HepG2 (cell line): ENCODE data around the gene GRAMD2A. TPM values are rescaled to one million over a fixed set of nuclear protein-coding genes. Genes with fewer than 3 reads are reported as not detected.

ENCODE experiments used
- ATF4 ChIP-seq, 2 experiments: fragments of 450-650 bp in 1 of 2; sonication (generic) in 1 of 2; formaldehyde crosslinking; IDR thresholded peaks; 2 replicates each; pipeline versions ENCODE4 v1.5.0 to v1.8.0; 2020 to 2022; ENCODE audit warnings: mild to moderate bottlenecking in 1 of 2, missing genetic modification reagents in 1 of 2
- CENPX ChIP-seq: sonication (generic); formaldehyde crosslinking; IDR thresholded peaks from 2 replicates; pipeline ENCODE4 v1.9.0; 2021; ENCODE audit warnings: mild to moderate bottlenecking, missing genetic modification reagents, moderate library complexity
- ESRRA ChIP-seq: sonication (generic); formaldehyde crosslinking; IDR thresholded peaks from 2 replicates; pipeline ENCODE4 v1.5.1; 2020; ENCODE audit warnings: mild to moderate bottlenecking, low read depth, missing genetic modification reagents
- ETV6 ChIP-seq: sonication (generic); formaldehyde crosslinking; conservative IDR thresholded peaks from 2 replicates; pipeline ENCODE4 v1.4.0; 2020; ENCODE audit warnings: missing genetic modification reagents
- GATAD2A ChIP-seq: IDR thresholded peaks from 2 replicates; pipeline ENCODE4 v1.6.1; 2016
- HDAC6 ChIP-seq: fragments of 200-600 bp; sonication (generic); IDR thresholded peaks from 2 replicates; pipeline ENCODE4 v1.7.0; 2017; ENCODE audit warnings: mild to moderate bottlenecking, antibody characterized with exemption, low read length, low read depth
- HMG20B ChIP-seq: conservative IDR thresholded peaks from 2 replicates; pipeline ENCODE4 v1.6.1; 2016; ENCODE audit warnings: missing genetic modification reagents, missing compliant biosample characterization
- HOMEZ ChIP-seq: IDR thresholded peaks from 2 replicates; pipeline ENCODE4 v1.6.1; 2016; ENCODE audit warnings: low read depth
- HOXA7 ChIP-seq: sonication (generic); formaldehyde crosslinking; IDR thresholded peaks from 2 replicates; pipeline ENCODE4 v1.8.1; 2022; ENCODE audit warnings: mild to moderate bottlenecking, missing genetic modification reagents, moderate library complexity
- JUNB ChIP-seq: sonication (generic); formaldehyde crosslinking; IDR thresholded peaks from 2 replicates; pipeline ENCODE4 v1.8.0; 2022; ENCODE audit warnings: missing genetic modification reagents, mild to moderate bottlenecking, borderline replicate concordance
- PAF1 ChIP-seq: IDR thresholded peaks from 2 replicates; pipeline ENCODE4 v1.6.1; 2016; ENCODE audit warnings: missing genetic modification reagents, missing compliant biosample characterization
- POLR2A ChIP-seq, 2 experiments: IDR thresholded peaks; 2 replicates each; pipeline ENCODE4 v1.6.1; 2011; ENCODE audit warnings: low read depth in 2 of 2, low read length in 2 of 2, mild to moderate bottlenecking in 1 of 2, moderate library complexity in 1 of 2; ENCODE audit not compliant: insufficient read depth in 1 of 2
- PRMT3 ChIP-seq: sonication (generic); formaldehyde crosslinking; IDR thresholded peaks from 2 replicates; pipeline ENCODE4 v1.8.1; 2022; ENCODE audit warnings: low read depth, mild to moderate bottlenecking, moderate library complexity, missing genetic modification reagents, borderline replicate concordance
- SP2 ChIP-seq: sonication (generic); formaldehyde crosslinking; IDR thresholded peaks from 2 replicates; pipeline ENCODE4 v1.5.1; 2020; ENCODE audit warnings: mild to moderate bottlenecking, missing genetic modification reagents
- TEAD3 ChIP-seq: optimal IDR thresholded peaks from 2 replicates; pipeline ENCODE3; 2016; ENCODE audit warnings: borderline replicate concordance
- TGIF2 ChIP-seq: IDR thresholded peaks from 2 replicates; pipeline ENCODE4 v1.6.1; 2016; ENCODE audit warnings: control low read depth, missing compliant biosample characterization
- U2AF1 ChIP-seq: fragments of 200-400 bp; formaldehyde crosslinking; optimal IDR thresholded peaks from 2 replicates; pipeline ENCODE3; 2017; ENCODE audit warnings: mild to moderate bottlenecking, low read depth, low read length
- ZBTB39 ChIP-seq: sonication (generic); formaldehyde crosslinking; IDR thresholded peaks from 2 replicates; pipeline ENCODE4 v1.5.0; 2020; ENCODE audit warnings: missing genetic modification reagents
- ZFP1 ChIP-seq: IDR thresholded peaks from 2 replicates; pipeline ENCODE4 v1.6.1; 2016
- ZFP91 ChIP-seq: sonication (generic); formaldehyde crosslinking; IDR thresholded peaks from 2 replicates; pipeline ENCODE4 v1.9.0; 2022; ENCODE audit warnings: missing genetic modification reagents, mild to moderate bottlenecking, borderline replicate concordance
- ZFYVE20 ChIP-seq: sonication (generic); formaldehyde crosslinking; IDR thresholded peaks from 2 replicates; pipeline ENCODE4 v1.8.0; 2023; ENCODE audit warnings: low read depth, mild to moderate bottlenecking, moderate library complexity, missing genetic modification reagents, borderline replicate concordance
- ZNF383 ChIP-seq: sonication (generic); formaldehyde crosslinking; IDR thresholded peaks from 2 replicates; pipeline ENCODE4 v1.4.0; 2020; ENCODE audit warnings: missing genetic modification reagents, mild to moderate bottlenecking, borderline replicate concordance
- ZNF546 ChIP-seq: sonication (generic); formaldehyde crosslinking; conservative IDR thresholded peaks from 2 replicates; pipeline ENCODE4 v1.8.1; 2023; ENCODE audit warnings: mild to moderate bottlenecking, missing genetic modification reagents
- ZNF567 ChIP-seq: sonication (generic); formaldehyde crosslinking; IDR thresholded peaks from 2 replicates; pipeline ENCODE4 v1.8.1; 2023; ENCODE audit warnings: mild to moderate bottlenecking, missing genetic modification reagents, borderline replicate concordance
- ZNF615 ChIP-seq: sonication (generic); formaldehyde crosslinking; IDR thresholded peaks from 2 replicates; pipeline ENCODE4 v1.5.0; 2020; ENCODE audit warnings: mild to moderate bottlenecking, missing genetic modification reagents, borderline replicate concordance
- polyA plus RNA-seq, 8 experiments: library from polyadenylated mRNA; depleted of rRNA in 3 of 8; stranded (reverse) in 7 of 8; unstranded in 1 of 8; fragments of >200 nt; fragmentation: Illumina TruSeq in 4 of 8; extraction: Trizol in 4 of 8; gene quantifications; 2 replicates each; pipeline versions ENCODE4 v1.2.1 to v1.2.3, GENCODE V29; 2011 to 2016; ENCODE audit warnings: low read depth in 4 of 8, missing spikeins in 1 of 8, mixed read lengths in 1 of 8; ENCODE audit not compliant: insufficient read depth in 1 of 8
- total RNA-seq, 5 experiments: library from RNA; depleted of rRNA; stranded (reverse); fragments of >200 nt; fragmentation: Illumina TruSeq; extraction: Trizol; gene quantifications; 2 replicates each; pipeline ENCODE4 v1.2.3, GENCODE V29; 2016; ENCODE audit warnings: low read depth in 1 of 5

The GRAMD2A gene
- total and polyA plus RNA-seq, 2 of the 13 experiments (the other 11 are each of a cell fraction or from before 2014, with no cell fraction given), result 0.04 TPM; not detected in 1

GRCh38 chr15:72229076-72229946 is 31.7 kb upstream of the GRAMD2A start (continued):
- TF ChIP-seq ZFP1 (CRISPR knock-in tag), result no peak
- TF ChIP-seq ZFP91, result no peak
- TF ChIP-seq GATAD2A (CRISPR knock-in tag), result no peak
- TF ChIP-seq ATF4 (CRISPR knock-in tag; IDR thresholded peaks at IDR 0.05), result no peak
- TF ChIP-seq ZNF383 (CRISPR knock-in tag), result no peak
- TF ChIP-seq HMG20B (CRISPR knock-in tag), result no peak
- TF ChIP-seq POLR2A (IDR thresholded peaks at IDR 0.05; ENCODE audit: insufficient read depth in 1 of 2, low read depth in 2 of 2, low read length in 2 of 2), result peak in 1 of 2 experiments; percentile 22; a peak in 2 of 4 replicates
- TF ChIP-seq SP2 (CRISPR knock-in tag), result no peak
- no peak for TF ChIP-seq HOXA7 (CRISPR knock-in tag)
- TF ChIP-seq PRMT3 (CRISPR knock-in tag), result no peak
- 0 out of 2 replicates have a peak, but pooled peaks have one; percentile 37 for TF ChIP-seq ZNF546
- TF ChIP-seq HDAC6, result no peak
- TF ChIP-seq ZNF615 (CRISPR knock-in tag), result no peak
- no peak for TF ChIP-seq CENPX
- TF ChIP-seq ETV6 (CRISPR knock-in tag), result no peak
- no peak for TF ChIP-seq PAF1
- TF ChIP-seq JUNB (CRISPR knock-in tag), result no peak
- peak; percentile 37; the same call in 1 of the 2 replicates for TF ChIP-seq TGIF2 (CRISPR knock-in tag)
- no peak for TF ChIP-seq ZNF567 (CRISPR knock-in tag)
- TF ChIP-seq ZFYVE20 (CRISPR knock-in tag), result no peak
- no peak for TF ChIP-seq HOMEZ (CRISPR knock-in tag)
- TF ChIP-seq ZBTB39 (CRISPR knock-in tag), result no peak
- TF ChIP-seq ESRRA (CRISPR knock-in tag), result no peak
- no peak for TF ChIP-seq TEAD3 (CRISPR knock-in tag)
- no peak for TF ChIP-seq U2AF1
